H1 (cell line): ENCODE results near the gene PTPA. TPM values are rescaled to one million over a fixed set of nuclear protein-coding genes. Genes with fewer than 3 reads are reported as not detected.

Experiments used
- CTCF ChIA-PET: fragments of 300-600 bp; sonication (Branson Sonifier 250); formaldehyde crosslinking; loops from one replicate; lab custom pipeline; 2021; ENCODE audit not compliant: partially characterized antibody; lab: Charles Lee
- POLR2A ChIA-PET: fragments of 300-600 bp; sonication (Branson Sonifier 250); formaldehyde crosslinking; loops from one replicate; lab custom pipeline; 2021; ENCODE audit warnings: inconsistent platforms; ENCODE audit not compliant: partially characterized antibody; lab: Charles Lee
- DNase-seq, 2 experiments: peaks; one replicate each; pipeline versions ENCODE4 v3.0.0 to v3.0.0-alpha.2; 2010 to 2022; ENCODE audit warnings: low spot score in 2 of 2, low read depth in 1 of 2, mixed read lengths in 1 of 2
- FAIRE-seq: peaks from 2 replicates; lab custom pipeline; 2011; peaks lifted over from hg19 to GRCh38; lab: Jason Lieb, UNC
- H2AFZ ChIP-seq: 2 replicates; pipeline ENCODE4 v1.8.1; 2012; ENCODE audit warnings: low read length, inconsistent platforms
- H2AK5ac ChIP-seq: 2 replicates; pipeline ENCODE4 v1.6.1; 2013; ENCODE audit warnings: low read depth, low read length
- H2BK120ac ChIP-seq: replicated peaks from 2 replicates; pipeline ENCODE3; 2013; ENCODE audit warnings: low read depth, low read length, inconsistent platforms
- H2BK12ac ChIP-seq: 2 replicates; pipeline ENCODE4 v1.6.1; 2013; ENCODE audit warnings: low read depth, low read length
- H2BK15ac ChIP-seq: 2 replicates; pipeline ENCODE4 v1.6.1; 2013; ENCODE audit warnings: low read length
- H2BK20ac ChIP-seq: 2 replicates; pipeline ENCODE4 v1.6.1; 2013; ENCODE audit warnings: low read length
- H2BK5ac ChIP-seq: 2 replicates; pipeline ENCODE4 v1.6.1; 2013; ENCODE audit warnings: low read depth, low read length
- H3K14ac ChIP-seq: 2 replicates; pipeline ENCODE4 v1.6.1; 2013; ENCODE audit warnings: inconsistent platforms; ENCODE audit not compliant: insufficient read length
- H3K18ac ChIP-seq: 2 replicates; pipeline ENCODE4 v1.6.1; 2013; ENCODE audit warnings: low read length; ENCODE audit errors: extremely low read depth
- H3K23ac ChIP-seq: 2 replicates; pipeline ENCODE4 v1.6.1; 2013; ENCODE audit warnings: inconsistent platforms; ENCODE audit not compliant: insufficient read length
- H3K23me2 ChIP-seq: 2 replicates; pipeline ENCODE4 v1.6.1; 2013; ENCODE audit warnings: low read depth, low read length
- H3K27ac ChIP-seq: 2 replicates; pipeline ENCODE4 v1.6.1; 2011; ENCODE audit warnings: low read depth, low read length, inconsistent platforms
- H3K27me3 ChIP-seq, 4 experiments: replicated peaks in 1 of 4; 1 replicate in 1 of 4; 2 replicates in 3 of 4; pipeline versions ENCODE4 v1.6.1 to v1.8.1; 2011 to 2013; ENCODE audit warnings: low read length in 3 of 4, mild to moderate bottlenecking in 3 of 4, inconsistent platforms in 2 of 4, mixed read lengths in 2 of 4, moderate library complexity in 1 of 4; ENCODE audit not compliant: control insufficient read depth in 3 of 4, insufficient read depth in 3 of 4; ENCODE audit errors: extremely low read depth in 1 of 4
- H3K36me3 ChIP-seq, 4 experiments: 2 replicates each; pipeline versions ENCODE4 v1.6.1 to v1.8.1; 2011 to 2013; ENCODE audit warnings: mild to moderate bottlenecking in 4 of 4, low read length in 3 of 4, moderate library complexity in 2 of 4, control low read depth in 1 of 4, inconsistent platforms in 1 of 4; ENCODE audit not compliant: insufficient read depth in 4 of 4, control insufficient read depth in 2 of 4
- H3K4ac ChIP-seq: replicated peaks from 2 replicates; pipeline ENCODE3; 2013; ENCODE audit warnings: low read length, low read depth, mixed read lengths, inconsistent platforms; ENCODE audit not compliant: insufficient read length
- H3K4me1 ChIP-seq, 4 experiments: replicated peaks in 1 of 4; 1 replicate in 1 of 4; 2 replicates in 3 of 4; pipeline versions ENCODE4 v1.6.1 to v1.8.1; 2011 to 2013; ENCODE audit warnings: low read length in 3 of 4, inconsistent platforms in 2 of 4, mixed read lengths in 1 of 4; ENCODE audit not compliant: insufficient read depth in 4 of 4, control insufficient read depth in 3 of 4
- H3K4me2 ChIP-seq, 2 experiments: 2 replicates each; pipeline versions ENCODE4 v1.6.1 to v1.8.1; 2011 to 2013; ENCODE audit warnings: low read depth in 2 of 2, low read length in 2 of 2, control low read depth in 1 of 2, inconsistent platforms in 1 of 2, mild to moderate bottlenecking in 1 of 2; ENCODE audit not compliant: insufficient read depth in 1 of 2
- H3K4me3 ChIP-seq, 4 experiments: fragments of 200-600, 300-600 bp in 1 of 4; sonication (generic), shearing (Covaris generic), sonication (Bioruptor Twin) in 1 of 4; 2 replicates each; pipeline versions ENCODE4 v1.5.1 to v1.8.1; 2011 to 2016; ENCODE audit warnings: low read length in 4 of 4, low read depth in 3 of 4, control low read depth in 2 of 4, inconsistent platforms in 2 of 4, mild to moderate bottlenecking in 2 of 4, mixed read lengths in 1 of 4, moderate library complexity in 1 of 4; ENCODE audit not compliant: insufficient read depth in 2 of 4; ENCODE audit errors: extremely low read depth in 1 of 4
- H3K56ac ChIP-seq: replicated peaks from 2 replicates; pipeline ENCODE3; 2013; ENCODE audit warnings: low read depth, mild to moderate bottlenecking, mixed read lengths, low read length, inconsistent platforms; ENCODE audit not compliant: insufficient read length
- H3K79me1 ChIP-seq: 2 replicates; pipeline ENCODE4 v1.6.1; 2013; ENCODE audit warnings: low read depth, low read length, control low read depth
- H3K79me2 ChIP-seq, 2 experiments: 2 replicates each; pipeline versions ENCODE4 v1.6.1 to v1.8.1; 2012 to 2013; ENCODE audit warnings: low read length in 2 of 2, mild to moderate bottlenecking in 2 of 2, inconsistent platforms in 1 of 2; ENCODE audit not compliant: insufficient read depth in 2 of 2, control insufficient read depth in 1 of 2
- H3K9ac ChIP-seq, 4 experiments: replicated peaks in 1 of 4; 1 replicate in 1 of 4; 2 replicates in 3 of 4; pipeline versions ENCODE4 v1.6.1 to v1.8.1; 2011 to 2013; ENCODE audit warnings: low read depth in 3 of 4, low read length in 3 of 4, control low read depth in 2 of 4, mild to moderate bottlenecking in 2 of 4, moderate library complexity in 2 of 4, inconsistent platforms in 1 of 4; ENCODE audit errors: extremely low read depth in 1 of 4
- H3K9me3 ChIP-seq, 2 experiments: 2 replicates each; pipeline versions ENCODE4 v1.6.1 to v1.8.1; 2012 to 2013; ENCODE audit warnings: mild to moderate bottlenecking in 2 of 2, moderate library complexity in 2 of 2, control low read depth in 1 of 2, inconsistent platforms in 1 of 2, low read depth in 1 of 2, low read length in 1 of 2, mixed read lengths in 1 of 2; ENCODE audit not compliant: insufficient read depth in 2 of 2
- H4K20me1 ChIP-seq, 2 experiments: replicated peaks in 1 of 2; 2 replicates each; pipeline versions ENCODE3 to v1.8.1; 2011 to 2013; ENCODE audit warnings: inconsistent platforms in 2 of 2, low read length in 2 of 2, mild to moderate bottlenecking in 1 of 2; ENCODE audit not compliant: insufficient read depth in 2 of 2, control insufficient read depth in 1 of 2
- H4K5ac ChIP-seq: 2 replicates; pipeline ENCODE4 v1.6.1; 2013; ENCODE audit warnings: low read length, low read depth, mixed read lengths, inconsistent platforms; ENCODE audit not compliant: insufficient read length
- H4K8ac ChIP-seq: 2 replicates; pipeline ENCODE4 v1.8.0; 2013; ENCODE audit warnings: mild to moderate bottlenecking, moderate library complexity, low read length, inconsistent platforms; ENCODE audit not compliant: insufficient read depth; ENCODE audit errors: extremely low read depth
- H4K91ac ChIP-seq: replicated peaks from 2 replicates; pipeline ENCODE3; 2013; ENCODE audit warnings: low read length, mixed read lengths, inconsistent platforms; ENCODE audit not compliant: insufficient read length
- ASH2L ChIP-seq: fragments of 200-600, 300-600 bp; sonication (generic); IDR thresholded peaks from one replicate; pipeline ENCODE4 v1.7.1; 2017; ENCODE audit warnings: low read length
- CBX8 ChIP-seq: fragments of 300-800, 300-1000 bp; sonication (generic); IDR thresholded peaks from 2 replicates; pipeline ENCODE4 v1.7.1; 2016; ENCODE audit warnings: low read depth, low read length, borderline replicate concordance
- CTBP2 ChIP-seq: IDR thresholded peaks from 2 replicates; pipeline ENCODE4 v1.7.0; 2011; ENCODE audit warnings: borderline replicate concordance, mild to moderate bottlenecking, moderate library complexity, mixed read lengths, low read length; ENCODE audit not compliant: insufficient read depth, insufficient read length
- E2F6 ChIP-seq: IDR thresholded peaks from 2 replicates; pipeline ENCODE4 v1.6.1; 2012; ENCODE audit warnings: inconsistent platforms
- EZH2 ChIP-seq: fragments of 200-600 bp; sonication (generic); IDR thresholded peaks from 2 replicates; pipeline ENCODE4 v1.7.1; 2012; ENCODE audit warnings: low read depth, mild to moderate bottlenecking, moderate library complexity, low read length, inconsistent platforms; ENCODE audit not compliant: severe bottlenecking
- JUND ChIP-seq: IDR thresholded peaks from 2 replicates; pipeline ENCODE4 v1.6.1; 2011; ENCODE audit warnings: mild to moderate bottlenecking, improper control_type of control experiment, low read length
- MAFK ChIP-seq: IDR thresholded peaks from 2 replicates; pipeline ENCODE4 v1.6.1; 2012; ENCODE audit warnings: low read depth, mild to moderate bottlenecking, improper control_type of control experiment, low read length
- NANOG ChIP-seq: IDR thresholded peaks from 2 replicates; pipeline ENCODE4 v1.6.1; 2011; ENCODE audit warnings: low read length, low read depth, mild to moderate bottlenecking, inconsistent platforms; ENCODE audit not compliant: insufficient read depth, poor library complexity, severe bottlenecking
- SIN3A ChIP-seq, 2 experiments: IDR thresholded peaks in 1 of 2; conservative IDR thresholded peaks in 1 of 2; 2 replicates each; pipeline ENCODE4 v1.6.1; 2011 to 2012; ENCODE audit warnings: low read length in 2 of 2, improper control_type of control experiment in 1 of 2, low read depth in 1 of 2, mild to moderate bottlenecking in 1 of 2
- TBP ChIP-seq: IDR thresholded peaks from 2 replicates; pipeline ENCODE4 v1.6.1; 2011; ENCODE audit warnings: low read depth, low read length, improper control_type of control experiment
- YY1 ChIP-seq: IDR thresholded peaks from 2 replicates; pipeline ENCODE4 v1.6.1; 2011; ENCODE audit warnings: low read depth, mild to moderate bottlenecking, low read length
- ZNF274 ChIP-seq: IDR thresholded peaks from 2 replicates; pipeline ENCODE4 v1.7.0; 2012; ENCODE audit warnings: low read length, borderline replicate concordance; ENCODE audit errors: extremely low read depth
- WGBS, 2 experiments: shearing (Covaris generic) in 1 of 2; methylation state at CpG; one replicate each; pipeline versions ENCODE4 v1.1.6 to v1.1.7; 2013 to 2015; ENCODE audit warnings: low lambda C conversion rate in 2 of 2, mixed read lengths in 2 of 2, inconsistent platforms in 1 of 2, low coverage in 1 of 2, missing lambda C conversion rate in 1 of 2; ENCODE audit not compliant: insufficient replicate concordance in 2 of 2, insufficient coverage in 1 of 2, insufficient read length in 1 of 2; ENCODE audit errors: extremely low coverage in 1 of 2, missing lambda C conversion rate in 1 of 2; 5-methylcytosine and 5-hydroxymethylcytosine counted together
- polyA plus RNA-seq, 7 experiments: library from polyadenylated mRNA; depleted of rRNA in 3 of 7; stranded (reverse) in 5 of 7; unstranded in 2 of 7; fragments of >200 nt in 5 of 7; fragments of 200-250 nt in 2 of 7; gene quantifications; 1 replicate in 5 of 7; 2 replicates in 1 of 7; 4 replicates in 1 of 7; pipeline versions ENCODE4 v1.2.1 to v1.2.3, GENCODE V29; 2011 to 2013; ENCODE audit warnings: missing spikeins in 2 of 7, mixed read lengths in 2 of 7
- total RNA-seq: library from RNA; stranded (reverse); fragmentation: NEBNext Ultra II Directional; extraction: Animal tissue kit (Norgen Biotek cat#: 25700); gene quantifications from 2 replicates; pipeline ENCODE4 v1.2.1, GENCODE V29; 2021

PTPA gene
- total and polyA plus RNA-seq, 2 of the 8 experiments (the other 6 are each of a cell fraction or from before 2014, with no cell fraction given): 114 to 145 TPM

GRCh38 chr9:129077236-129077635 is 34.0 kb upstream of the PTPA start:
- Histone ChIP-seq H3K27me3 (no peaks in the 10 kb centered on the region), H3K79me1 (peaks cover 5% of the 10 kb centered on the region), H2BK15ac (no peak overlapping the region), H3K56ac (no peak overlapping the region), H4K20me1 (peaks cover 4 to 5% of the 10 kb centered on the region in 2 experiments), H3K9ac (no peak overlapping the region), H3K23ac (no peak overlapping the region), H3K4me3 (no peak overlapping the region), H3K9me3 (no peaks in the 10 kb centered on the region), H3K4me1 (peaks cover 2 to 10% (median 6%) of the 10 kb centered on the region in 4 experiments), H3K79me2 (peaks cover 5 to 20% of the 10 kb centered on the region in 2 experiments; a peak in 3 of 4 replicates), H4K8ac (no peak overlapping the region), H3K23me2 (peaks cover 8% of the 10 kb centered on the region), H3K36me3 (no peaks in the 10 kb centered on the region), H2BK120ac (no peak overlapping the region), H3K14ac (no peak overlapping the region), H4K91ac (no peak overlapping the region), H4K5ac (no peak overlapping the region), H3K18ac (no peak overlapping the region), H2BK20ac (no peak overlapping the region), H3K4ac (no peak overlapping the region), H3K4me2 (no peak overlapping the region), H3K27ac (no peak overlapping the region), H2AK5ac (no peak overlapping the region), H2BK5ac (no peak overlapping the region), H2BK12ac (no peak overlapping the region), H2AFZ (no peak overlapping the region)
- DNase-seq (no peak), FAIRE-seq (no peak)
- 89% methylated on average over 10 of the region's 10 CpGs; no CpG with 5 or more reads in 1 of the 2 experiments for WGBS, 2 experiments
- ChIA-PET POLR2A (interaction anchor here (0.9 kb wide), 1 partner anchor 24 kb away, joined by 3 read pairs; no protein-coding TSS in a partner anchor), CTCF (interaction anchor here (1.4 kb wide), 1 partner anchor 10 kb away, joined by 3 read pairs; no protein-coding TSS in a partner anchor)
- TF ChIP-seq EZH2 (no peak), SIN3A (conservative IDR thresholded peaks at IDR 0.05 in 1 of 2, IDR thresholded peaks at IDR 0.05 in 1 of 2; ENCODE audit: low read depth in 1 of 2, low read length in 2 of 2) (no peak), YY1 (no peak), JUND (no peak), TBP (no peak), CBX8 (no peak), CTBP2 (no peak), ZNF274 (no peak), NANOG (no peak), ASH2L (no peak), MAFK (no peak), E2F6 (no peak)
